ENCODE data around the gene OXNAD1. TPM values are rescaled to one million over a fixed set of nuclear protein-coding genes. Genes with fewer than 3 reads are reported as not detected.

OXNAD1 gene
- total RNA-seq, 1 donor = 10.0 TPM

- no peak for DNase-seq (ENCODE audit: low read depth in 2 of 3, low spot score in 2 of 3)
These were observed 58.7 kb downstream of the OXNAD1 start for GRCh38 chr3:16323737-16324136.

- no peak for DNase-seq (ENCODE audit: low read depth in 2 of 3, low spot score in 2 of 3)
These were observed 60.8 kb downstream of the OXNAD1 start for GRCh38 chr3:16325850-16326249.

GRCh38 chr3:16326724-16327349, 61.8 kb downstream of the OXNAD1 start:
- DNase-seq (ENCODE audit: low read depth in 2 of 3, low spot score in 2 of 3) = no peak

GRCh38 chr3:16328124-16328523, 63.1 kb downstream of the OXNAD1 start:
- DNase-seq (ENCODE audit: low read depth in 2 of 3, low spot score in 2 of 3) = no peak

- no peak for DNase-seq (ENCODE audit: low read depth in 2 of 3, low spot score in 2 of 3)
These were observed 64.2 kb downstream of the OXNAD1 start for GRCh38 chr3:16329036-16329825.

- DNase-seq (ENCODE audit: low read depth in 2 of 3, low spot score in 2 of 3) = no peak
These were observed 64.8 kb downstream of the OXNAD1 start for GRCh38 chr3:16329826-16330129.

GRCh38 chr3:16330351-16330750, 65.3 kb downstream of the OXNAD1 start:
- DNase-seq (ENCODE audit: low read depth in 2 of 3, low spot score in 2 of 3) = no peak

GRCh38 chr3:16331319-16331883, 66.4 kb downstream of the OXNAD1 start:
- no peak for DNase-seq (ENCODE audit: low read depth in 2 of 3, low spot score in 2 of 3)

GRCh38 chr3:16332904-16333426, 68.0 kb downstream of the OXNAD1 start:
- no peak for DNase-seq (ENCODE audit: low read depth in 2 of 3, low spot score in 2 of 3)

- no peak for DNase-seq (ENCODE audit: low read depth in 2 of 3, low spot score in 2 of 3)
These were observed 69.9 kb downstream of the OXNAD1 start for GRCh38 chr3:16334909-16335308.

- no peak for DNase-seq (ENCODE audit: low read depth in 2 of 3, low spot score in 2 of 3)
These were observed 70.3 kb downstream of the OXNAD1 start for GRCh38 chr3:16335333-16335732.

- no peak for DNase-seq (ENCODE audit: low read depth in 2 of 3, low spot score in 2 of 3)
These were observed 71.0 kb downstream of the OXNAD1 start for GRCh38 chr3:16335772-16336645.

GRCh38 chr3:16336825-16337224, 71.8 kb downstream of the OXNAD1 start:
- no peak for DNase-seq (ENCODE audit: low read depth in 2 of 3, low spot score in 2 of 3)

GRCh38 chr3:16337856-16338540, 73.0 kb downstream of the OXNAD1 start:
- peak; percentile 22 to 67 (median 47) for DNase-seq (ENCODE audit: low read depth in 2 of 3, low spot score in 2 of 3)

GRCh38 chr3:16338999-16339398, 74.0 kb downstream of the OXNAD1 start:
- peak in 2 of 3 donors; percentile 33 to 48 for DNase-seq (ENCODE audit: low read depth in 2 of 3, low spot score in 2 of 3)

GRCh38 chr3:16343101-16343500, 78.1 kb downstream of the OXNAD1 start:
- DNase-seq (ENCODE audit: low read depth in 2 of 3, low spot score in 2 of 3) = no peak

- no peak for DNase-seq (ENCODE audit: low read depth in 2 of 3, low spot score in 2 of 3)
These were observed 81.5 kb downstream of the OXNAD1 start for GRCh38 chr3:16346413-16347081.

GRCh38 chr3:16347548-16347947, 82.5 kb downstream of the OXNAD1 start:
- DNase-seq (ENCODE audit: low read depth in 2 of 3, low spot score in 2 of 3) = no peak

GRCh38 chr3:16349986-16350596, 85.1 kb downstream of the OXNAD1 start:
- DNase-seq (ENCODE audit: low read depth in 2 of 3, low spot score in 2 of 3) = no peak

All from hematopoietic multipotent progenitor cell (in vitro differentiated cells).